Breast epithelium (tissue), 4 donors: ENCODE data around the gene DCN. TPM values are rescaled to one million over a fixed set of nuclear protein-coding genes. Genes with fewer than 3 reads are reported as not detected.
A peak's percentile ranks its signal among the peaks of the same experiment; 100 is the strongest.

Experiments used
- DNase-seq, 2 donors: peaks; one replicate each; pipeline ENCODE4 v3.0.0-alpha.2; 2019; ENCODE audit warnings: low spot score in 2 of 2
- H3K27ac ChIP-seq, 2 donors: fragments of 200-600 bp; sonication (generic) in 1 of 2; one replicate each; pipeline ENCODE4 v1.5.1; 2016 to 2019; ENCODE audit warnings: mild to moderate bottlenecking in 1 of 2
- H3K27me3 ChIP-seq, 2 donors: fragments of 200-600 bp; sonication (generic) in 1 of 2; one replicate each; pipeline versions ENCODE4 v1.5.1 to v1.6.0; 2017 to 2019; ENCODE audit warnings: control low read depth in 1 of 2, mild to moderate bottlenecking in 1 of 2
- H3K36me3 ChIP-seq: fragments of 200-600 bp; one replicate; pipeline ENCODE4 v1.5.1; 2019
- H3K4me1 ChIP-seq, 2 donors: fragments of 200-600 bp; sonication (generic); one replicate each; pipeline ENCODE4 v1.5.1; 2016 to 2019; ENCODE audit warnings: control low read depth in 1 of 2
- H3K4me3 ChIP-seq, 3 donors: fragments of 200-600 bp; sonication (generic); 1 replicate in 2 of 3; 2 replicates in 1 of 3; pipeline ENCODE4 v1.5.1; 2016 to 2019; ENCODE audit warnings: mild to moderate bottlenecking in 3 of 3, moderate library complexity in 2 of 3
- H3K9me3 ChIP-seq, 2 donors: fragments of 200-600 bp; sonication (generic) in 1 of 2; one replicate each; pipeline ENCODE4 v1.5.1; 2016 to 2019; ENCODE audit warnings: control low read depth in 1 of 2
- CTCF ChIP-seq, 3 donors: fragments of 450-650 bp; IDR thresholded peaks; one replicate each; pipeline ENCODE4 v1.5.1; 2016 to 2017; ENCODE audit warnings: antibody characterized with exemption in 3 of 3, mild to moderate bottlenecking in 3 of 3, moderate library complexity in 3 of 3
- POLR2A ChIP-seq: fragments of 450-650 bp; IDR thresholded peaks from one replicate; pipeline ENCODE4 v1.6.1; 2016; ENCODE audit warnings: antibody characterized with exemption, mild to moderate bottlenecking, moderate library complexity
- POLR2AphosphoS5 ChIP-seq, 3 donors: sonication (generic); formaldehyde crosslinking; IDR thresholded peaks; one replicate each; pipeline ENCODE4 v1.6.1; 2017; ENCODE audit warnings: antibody characterized with exemption in 3 of 3
- intact Hi-C: fragments of 100-400 bp; cut with DNase I; formaldehyde crosslinking; loops from one replicate; pipeline ENCODE4 v1.15.1; 2023; ENCODE audit warnings: low total_unique reads
- total RNA-seq, 3 donors: library from RNA; depleted of rRNA; stranded (reverse); fragments of >200 nt; gene quantifications; one replicate each; pipeline ENCODE4 v1.1.0, GENCODE V29; 2016

DCN gene
- total RNA-seq, 3 donors from 2014 or later, result 1,081 to 4,374 (median 1,702) TPM

GRCh38 chr12:91178139-91178561, 4.5 kb downstream of the DCN start:
- no peak for DNase-seq
- peak in 2 of 3 donors; percentile 22 to 32 for TF ChIP-seq CTCF (IDR thresholded peaks at IDR 0.05)
- peak in 2 of 3 donors; percentile 51 to 65 for TF ChIP-seq POLR2AphosphoS5 (IDR thresholded peaks at IDR 0.05)
- TF ChIP-seq POLR2A, result no peak
- Histone ChIP-seq H3K36me3 (no peaks in the 10 kb centered on the region), H3K4me3 (peak overlapping the region; percentile 49 to 59 (median 53)), H3K9me3 (no peaks in the 10 kb centered on the region), H3K27ac (peak overlapping the region; percentile 77 to 83), H3K27me3 (no peaks in the 10 kb centered on the region), H3K4me1 (no peaks in the 10 kb centered on the region)
- intact Hi-C loops, result no loop called here

- Histone ChIP-seq H3K4me3 (peak overlapping the region; percentile 49 to 59 (median 53)), H3K27me3 (no peaks in the 10 kb centered on the region), H3K36me3 (no peaks in the 10 kb centered on the region), H3K4me1 (no peaks in the 10 kb centered on the region), H3K9me3 (no peaks in the 10 kb centered on the region), H3K27ac (peak overlapping the region; percentile 62 to 77)
- intact Hi-C loops, result no loop called here
- TF ChIP-seq POLR2A (no peak), POLR2AphosphoS5 (IDR thresholded peaks at IDR 0.05) (no peak), CTCF (IDR thresholded peaks at IDR 0.05) (no peak)
- DNase-seq, result no peak
Observed at GRCh38 chr12:91177381-91177780, 5.2 kb downstream of the DCN start.

GRCh38 chr12:91176915-91177314, 5.7 kb downstream of the DCN start:
- Histone ChIP-seq H3K9me3 (no peaks in the 10 kb centered on the region), H3K27me3 (no peaks in the 10 kb centered on the region), H3K36me3 (no peaks in the 10 kb centered on the region), H3K4me1 (no peaks in the 10 kb centered on the region), H3K4me3 (peak overlapping the region; percentile 49 to 59 (median 53)), H3K27ac (peak overlapping the region; percentile 62 to 77)
- intact Hi-C loops, result no loop called here
- TF ChIP-seq POLR2A (no peak), CTCF (IDR thresholded peaks at IDR 0.05) (no peak), POLR2AphosphoS5 (IDR thresholded peaks at IDR 0.05) (no peak)
- no peak for DNase-seq

GRCh38 chr12:91176358-91176757, 6.3 kb downstream of the DCN start:
- Histone ChIP-seq H3K4me1 (no peaks in the 10 kb centered on the region), H3K4me3 (peak overlapping the region; percentile 49 to 59 (median 53)), H3K27ac (peak overlapping the region; percentile 62 to 77), H3K27me3 (no peaks in the 10 kb centered on the region), H3K36me3 (no peaks in the 10 kb centered on the region), H3K9me3 (no peaks in the 10 kb centered on the region)
- DNase-seq, result no peak
- TF ChIP-seq CTCF (IDR thresholded peaks at IDR 0.05) (no peak), POLR2AphosphoS5 (IDR thresholded peaks at IDR 0.05) (no peak), POLR2A (no peak)
- intact Hi-C loops, result no loop called here

GRCh38 chr12:91173124-91173523, 9.5 kb downstream of the DCN start:
- Histone ChIP-seq H3K27me3 (no peaks in the 10 kb centered on the region), H3K4me1 (no peaks in the 10 kb centered on the region), H3K36me3 (no peaks in the 10 kb centered on the region), H3K27ac (peak overlapping the region; percentile 37 to 74), H3K9me3 (no peaks in the 10 kb centered on the region), H3K4me3 (peak overlapping the region; percentile 49 to 59 (median 53))
- TF ChIP-seq POLR2AphosphoS5 (IDR thresholded peaks at IDR 0.05) (no peak), POLR2A (no peak), CTCF (IDR thresholded peaks at IDR 0.05) (no peak)
- DNase-seq, result no peak
- intact Hi-C loops, result no loop called here
